ENCODE results near the gene CMTR1.
"Not testable (repeated sequence)": the region's sequence is repeated elsewhere in the genome, so short reads cannot be mapped to it uniquely, and the experiment has no call there.

The CMTR1 gene

DNA sequence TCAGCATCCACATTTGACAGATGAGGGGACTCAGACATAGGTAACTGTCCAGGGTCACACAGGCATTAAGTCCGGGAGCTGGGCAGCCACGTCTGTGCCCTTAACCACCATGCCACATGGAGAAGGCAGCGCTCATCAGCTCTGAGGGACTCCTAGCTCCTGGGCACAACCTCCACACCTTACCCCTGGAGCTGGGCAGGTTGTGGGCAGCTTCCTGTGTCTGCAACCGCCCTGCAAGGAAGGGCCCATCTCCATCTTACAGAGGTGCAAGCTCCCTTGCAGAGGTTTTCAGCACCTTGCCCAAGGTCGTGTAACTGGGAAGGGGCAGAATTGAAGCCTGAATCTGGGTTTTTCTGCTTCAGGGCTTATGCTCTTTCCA is 58.8 kb downstream of the CMTR1 start:
- DNase-seq (ENCODE audit: low read depth): no peak

DNA sequence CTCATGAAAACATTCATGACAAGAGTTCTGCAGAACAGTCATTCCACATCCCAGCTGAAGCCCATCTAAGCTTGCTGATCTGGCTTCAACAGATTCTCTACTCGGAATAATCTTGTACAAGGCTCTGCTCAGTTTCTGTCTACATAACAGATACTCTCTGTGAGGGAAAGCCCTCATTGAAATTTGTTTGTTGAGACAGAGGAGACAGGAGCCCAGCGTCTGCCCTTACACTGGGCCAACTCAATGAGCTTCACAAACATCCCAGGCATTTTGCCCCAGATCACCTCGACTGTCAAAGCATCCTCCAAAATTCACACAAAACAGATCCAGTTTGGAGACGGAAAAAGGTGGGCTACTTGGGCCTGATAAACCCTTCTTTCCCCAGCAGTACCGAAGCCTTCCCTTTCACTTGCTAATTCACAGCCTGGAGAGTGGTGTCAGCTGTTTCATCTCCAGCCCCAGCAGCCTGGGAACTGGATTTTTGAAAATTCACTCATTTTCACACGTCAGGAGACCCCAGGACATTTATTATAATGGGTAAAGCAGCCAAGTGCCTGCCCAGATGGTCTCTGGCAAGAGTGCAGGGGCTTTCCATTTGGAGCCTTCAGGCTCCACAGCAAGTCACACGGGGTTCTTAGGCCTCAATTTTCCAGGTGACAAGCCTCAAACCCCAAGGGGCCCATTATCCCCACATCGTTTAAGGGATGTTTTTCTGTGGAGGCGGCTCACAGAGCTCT is 59.4 kb downstream of the CMTR1 start:
- no peak for DNase-seq (ENCODE audit: low read depth)

DNA sequence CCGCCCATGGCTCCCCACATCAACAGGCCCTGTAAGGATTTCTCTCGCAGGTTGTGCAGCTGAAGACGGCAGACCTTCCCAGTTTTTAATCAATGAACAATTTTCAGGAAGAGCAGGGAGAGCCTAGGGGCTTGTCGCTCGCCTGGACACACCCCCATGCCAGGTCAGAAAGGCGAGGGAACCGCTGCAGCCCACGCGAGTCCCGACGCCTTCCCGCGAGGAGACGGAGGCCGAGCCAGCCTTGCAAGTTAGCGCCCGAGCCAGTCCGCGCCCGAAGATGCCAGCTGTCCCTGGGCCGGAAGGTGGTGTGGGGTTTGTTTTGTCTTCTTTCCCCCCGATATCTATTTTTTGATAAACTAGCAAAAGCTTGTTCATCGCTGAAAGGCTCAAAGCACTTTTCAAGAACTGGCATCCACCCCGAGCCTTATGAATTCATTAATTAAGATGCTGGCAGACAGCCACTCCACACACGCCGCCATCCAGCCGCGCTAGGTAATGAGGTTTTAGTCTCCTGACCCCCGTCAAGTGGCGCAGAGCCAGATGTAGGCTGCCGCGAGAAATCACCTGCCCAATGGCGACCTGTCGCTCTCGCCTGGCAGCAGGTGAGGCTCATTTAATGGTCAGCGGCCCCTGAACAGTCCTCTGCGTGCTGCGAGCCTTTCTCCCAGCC is 60.1 kb downstream of the CMTR1 start:
- no peak for DNase-seq (ENCODE audit: low read depth)

DNA sequence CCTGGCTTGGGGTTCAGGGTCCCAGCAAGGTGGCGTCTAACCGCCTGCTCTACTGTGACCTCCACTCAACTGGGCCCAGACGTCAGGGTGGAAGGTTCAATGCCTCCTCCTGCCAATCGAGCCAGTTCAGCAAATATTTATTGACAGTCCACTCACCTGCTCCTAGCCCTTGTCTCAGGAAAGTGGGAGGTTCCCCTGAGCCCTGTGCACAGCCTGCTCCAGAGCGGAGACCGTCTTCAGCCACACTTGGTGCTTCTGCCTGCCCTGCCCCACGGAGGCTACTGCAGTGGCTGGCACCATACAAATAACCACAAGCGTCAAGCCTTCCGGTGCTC is 60.6 kb downstream of the CMTR1 start:
- DNase-seq (ENCODE audit: low read depth): no peak

DNA sequence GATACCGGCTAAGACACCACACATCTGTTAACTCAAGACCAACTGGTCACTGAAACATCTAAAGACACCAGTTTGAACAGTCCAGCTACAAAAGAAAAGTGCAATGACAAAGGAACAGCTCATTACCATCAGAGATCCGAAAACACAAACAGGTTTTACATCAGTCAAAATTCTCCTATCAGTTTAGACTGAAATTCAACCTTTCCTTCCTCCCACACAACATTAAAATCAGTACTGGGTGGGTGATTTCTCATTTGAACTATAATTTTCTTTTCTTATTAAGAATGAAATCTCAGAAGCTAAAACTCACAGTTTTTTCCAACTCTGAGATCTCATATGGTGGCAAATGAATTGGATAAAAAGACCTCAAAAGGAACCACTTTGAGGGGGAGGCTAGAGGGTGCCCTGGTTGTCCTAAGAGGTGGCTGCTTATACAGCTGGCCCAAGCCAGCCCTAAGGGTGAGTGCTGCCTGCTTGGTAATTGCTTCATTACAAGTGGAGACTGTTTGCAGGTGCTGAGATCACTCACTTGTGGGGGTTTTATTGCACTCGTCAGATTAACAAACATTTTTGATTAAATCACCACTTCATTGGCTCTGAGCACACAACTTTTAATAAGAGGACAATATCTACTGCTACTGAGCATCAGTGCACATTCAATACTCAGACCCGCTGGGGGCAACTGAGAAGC is 62.4 kb downstream of the CMTR1 start:
- DNase-seq (ENCODE audit: low read depth): no peak

DNA sequence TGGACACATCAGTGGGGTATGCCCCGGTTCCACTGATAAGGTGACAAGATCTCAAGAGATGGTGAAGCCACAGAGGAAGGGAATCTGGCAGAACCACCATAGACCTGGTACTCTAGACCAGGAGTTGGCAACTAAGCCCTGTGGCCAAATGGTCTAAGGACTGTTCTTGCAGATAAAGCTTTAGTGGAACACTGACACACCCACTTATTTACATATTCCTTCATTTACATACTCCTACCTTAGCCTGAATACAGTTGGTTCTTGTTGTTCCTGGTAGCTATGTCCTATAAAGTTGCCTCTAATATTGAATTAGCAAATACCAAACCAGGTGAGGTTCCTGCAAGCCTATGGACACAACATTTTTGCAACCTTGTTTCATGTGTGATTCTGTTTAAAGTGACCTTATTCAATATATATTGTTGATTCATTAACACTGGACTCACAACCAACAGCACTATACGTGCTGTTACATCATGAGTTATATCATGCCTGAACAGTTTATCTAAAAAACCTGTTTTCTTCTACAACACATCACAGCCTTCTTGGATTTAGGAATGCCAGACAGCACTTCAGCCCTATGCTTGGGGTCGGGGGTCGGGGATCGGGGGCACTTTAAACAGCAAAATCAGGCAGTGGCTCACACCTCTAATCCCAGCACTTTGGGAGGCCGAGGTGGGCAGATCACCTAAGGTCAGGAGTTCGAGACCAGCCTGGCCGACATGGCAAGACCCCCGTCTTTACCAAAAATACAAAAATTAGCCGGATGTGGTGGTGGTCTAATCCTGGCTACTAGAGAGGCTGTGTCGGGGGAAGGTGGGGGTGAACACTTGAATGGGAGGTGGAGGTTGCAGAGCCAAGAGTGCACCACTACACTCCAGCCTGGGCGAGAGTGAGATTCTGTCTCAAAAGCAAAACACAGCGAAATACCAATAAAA is 64.2 kb downstream of the CMTR1 start:
- no peak for DNase-seq (ENCODE audit: low read depth)

DNA sequence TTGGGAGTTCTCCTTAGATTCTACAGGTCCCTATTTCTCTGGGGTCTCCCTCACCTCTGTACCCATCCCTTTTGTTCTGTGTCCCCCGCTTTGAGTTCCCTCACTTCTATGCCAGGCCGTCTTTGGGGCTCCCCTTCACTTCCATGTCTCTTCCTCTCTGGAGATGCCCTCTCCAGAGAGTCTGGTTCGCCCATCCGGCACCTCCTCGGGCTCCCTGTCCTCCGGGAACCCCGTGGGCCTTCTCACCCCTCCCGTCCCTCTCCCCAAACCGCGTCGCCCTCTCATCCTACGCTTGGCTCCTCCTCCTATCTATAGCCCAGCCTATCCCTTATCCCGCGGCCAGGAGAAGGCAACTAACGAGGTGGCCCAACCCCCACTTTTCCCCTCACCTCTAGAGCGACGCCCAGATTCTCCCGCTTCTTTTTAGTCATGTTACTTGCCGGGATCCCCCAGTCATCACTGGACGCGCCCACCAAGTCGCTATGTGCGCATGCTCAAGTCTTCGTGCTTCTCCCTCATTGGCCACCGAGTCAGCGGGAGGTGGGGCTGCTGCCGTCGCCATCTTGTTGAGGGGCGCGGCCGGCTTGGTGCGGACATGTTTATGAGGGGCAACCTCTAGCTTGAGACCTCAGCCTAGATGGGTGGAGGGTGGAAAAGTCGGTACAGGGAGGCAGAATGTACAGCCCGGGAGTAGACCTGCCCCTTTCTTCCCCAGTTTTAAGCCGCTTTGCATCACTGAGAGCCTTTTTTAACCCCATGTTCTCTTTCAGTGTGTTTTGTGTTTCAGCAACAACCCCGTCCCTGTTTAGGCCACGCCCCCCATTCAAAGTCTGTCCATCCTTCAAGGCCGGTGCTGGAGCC is 66.6 kb downstream of the CMTR1 start, which contains the start of gene CCDC167:
Gene CCDC167, minus strand, starts transcription at position 461 of the 861 bp plus-strand sequence. Its CDS starts 30 bp downstream, at position 431.
- DNase-seq (ENCODE audit: low read depth): peak; percentile 89

DNA sequence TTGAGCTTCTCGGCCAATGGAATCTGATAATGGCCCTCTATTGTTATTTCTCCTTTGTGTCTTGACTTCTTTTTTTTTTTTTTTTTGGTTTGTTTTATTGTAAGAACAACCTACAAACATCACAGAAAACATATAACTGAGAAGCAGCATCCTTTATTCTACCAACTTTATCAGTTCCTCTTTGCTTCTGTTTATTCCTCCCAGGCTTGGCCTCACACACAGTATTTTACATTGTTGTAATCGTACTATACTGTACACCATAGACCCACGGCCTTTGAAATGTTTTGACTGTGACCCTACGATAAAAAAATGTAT is 67.2 kb downstream of the CMTR1 start:
- DNase-seq (ENCODE audit: low read depth): no peak

DNA sequence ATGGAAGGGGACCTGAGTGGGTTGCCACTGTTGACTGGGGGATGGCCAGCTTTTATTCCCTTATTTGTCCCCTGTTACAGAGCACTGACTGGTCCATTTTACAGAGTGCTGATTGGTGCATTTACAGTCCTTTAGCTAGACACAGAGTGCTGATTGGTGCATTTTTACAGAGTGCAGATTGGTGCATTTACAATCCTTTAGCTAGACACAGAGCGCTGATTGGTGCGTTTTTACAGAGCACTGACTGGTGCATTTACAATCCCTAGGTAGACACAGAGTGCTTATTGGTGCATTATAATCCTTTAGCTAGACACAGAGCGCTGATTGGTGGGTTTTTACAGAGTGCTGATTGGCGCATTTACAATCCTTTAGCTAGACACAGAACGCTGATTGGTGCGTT is 67.9 kb downstream of the CMTR1 start:
- DNase-seq (ENCODE audit: low read depth): not testable (repeated sequence)

DNA sequence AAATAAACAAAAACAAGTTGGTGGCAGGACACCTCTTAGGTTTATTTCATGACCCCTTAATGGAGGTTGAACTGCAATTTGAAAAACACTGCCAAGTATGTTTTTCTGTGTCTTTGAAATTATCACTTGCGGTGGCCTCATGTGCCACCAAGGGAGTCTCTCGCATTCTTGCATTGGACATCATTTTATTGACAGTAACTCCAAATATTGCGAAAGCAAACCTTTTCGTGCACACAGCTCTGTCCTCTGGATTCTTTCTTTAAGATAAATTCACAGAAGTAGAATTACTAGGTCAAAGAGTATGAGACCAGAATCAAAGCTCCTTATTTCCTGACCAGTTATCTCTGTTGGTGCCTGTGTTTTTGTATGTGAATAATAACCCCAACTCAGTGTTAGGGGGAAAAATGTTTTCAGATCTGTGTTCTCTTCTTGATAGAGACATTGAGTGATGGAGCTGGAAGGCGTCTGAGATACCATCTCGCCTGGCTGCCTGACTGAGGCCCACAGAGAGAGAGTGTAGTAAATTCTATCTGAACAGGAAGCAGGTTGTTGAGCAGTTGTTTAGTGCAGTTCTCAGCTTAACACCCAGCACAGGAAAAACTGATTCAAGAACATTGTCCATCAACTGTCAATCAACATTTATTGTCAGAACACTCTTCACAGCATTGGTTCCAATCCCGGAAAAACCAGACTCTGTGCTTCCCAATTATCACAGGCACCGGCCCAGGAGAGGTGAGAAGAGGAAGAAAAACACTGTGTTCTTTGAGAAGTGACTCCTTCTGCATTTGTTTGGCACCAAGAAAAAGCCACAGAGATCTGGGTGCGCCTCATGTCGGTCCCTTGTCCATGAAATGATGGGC is 68.8 kb downstream of the CMTR1 start:
- no peak for DNase-seq (ENCODE audit: low read depth)

DNA sequence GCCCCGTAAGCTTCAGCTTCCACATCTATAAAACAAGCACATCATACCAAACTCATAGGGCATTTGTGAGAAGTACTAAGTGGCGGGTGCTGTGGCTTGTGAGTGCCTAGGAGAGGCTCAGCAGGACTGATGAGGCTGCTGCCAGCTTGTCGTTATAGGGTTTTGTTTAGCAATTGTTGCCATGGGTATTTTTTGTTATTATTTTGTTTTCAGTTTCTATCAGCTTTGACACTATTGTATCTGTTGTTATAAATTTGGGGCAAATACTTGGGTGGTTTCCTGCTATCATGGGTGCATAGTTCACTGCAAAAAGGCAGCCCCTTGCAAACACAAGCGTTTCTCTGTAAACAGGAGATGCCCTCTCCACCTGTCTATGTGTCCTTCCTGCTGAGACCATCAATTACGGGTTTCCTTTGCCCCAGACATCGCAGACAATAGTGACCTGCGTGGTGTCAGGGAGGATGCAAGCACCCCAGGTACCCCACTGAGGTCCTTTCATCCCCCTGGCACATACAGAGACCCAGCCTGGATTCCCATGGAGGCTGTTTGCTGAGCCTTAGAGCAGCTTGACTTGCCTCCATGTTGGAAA is 69.8 kb downstream of the CMTR1 start:
- no peak for DNase-seq (ENCODE audit: low read depth)

DNA sequence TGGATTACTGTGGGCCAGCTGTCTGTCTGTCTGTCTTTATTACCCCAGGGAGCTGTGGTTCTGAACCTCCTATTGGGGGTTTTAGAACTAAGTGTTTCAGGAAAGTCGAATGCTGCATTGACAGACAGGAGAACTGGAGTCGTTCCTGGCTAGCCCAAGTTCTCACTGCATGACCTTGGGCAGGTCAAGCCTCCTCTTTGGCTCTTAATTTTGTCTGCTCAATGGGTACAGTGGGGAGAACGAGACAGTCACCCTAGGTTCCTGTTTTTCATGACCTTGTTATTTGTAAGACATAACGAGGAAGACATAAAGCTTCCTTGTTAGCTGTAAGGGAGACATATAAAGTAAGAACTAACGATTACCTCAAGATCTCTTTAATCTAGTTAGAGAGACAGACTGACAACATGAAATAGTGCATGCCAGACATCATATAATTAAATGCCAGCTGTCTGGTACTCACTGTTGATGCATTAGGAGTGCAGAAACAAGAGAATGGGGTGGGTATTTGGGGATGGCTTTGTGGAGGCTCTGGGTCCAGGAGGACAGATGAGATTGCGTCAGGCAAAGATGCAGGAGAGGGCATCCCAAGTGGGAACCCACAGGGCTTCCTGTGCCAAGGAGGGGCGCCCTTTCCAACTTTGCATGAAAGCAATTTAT is 70.4 kb downstream of the CMTR1 start:
- DNase-seq (ENCODE audit: low read depth): no peak

DNA sequence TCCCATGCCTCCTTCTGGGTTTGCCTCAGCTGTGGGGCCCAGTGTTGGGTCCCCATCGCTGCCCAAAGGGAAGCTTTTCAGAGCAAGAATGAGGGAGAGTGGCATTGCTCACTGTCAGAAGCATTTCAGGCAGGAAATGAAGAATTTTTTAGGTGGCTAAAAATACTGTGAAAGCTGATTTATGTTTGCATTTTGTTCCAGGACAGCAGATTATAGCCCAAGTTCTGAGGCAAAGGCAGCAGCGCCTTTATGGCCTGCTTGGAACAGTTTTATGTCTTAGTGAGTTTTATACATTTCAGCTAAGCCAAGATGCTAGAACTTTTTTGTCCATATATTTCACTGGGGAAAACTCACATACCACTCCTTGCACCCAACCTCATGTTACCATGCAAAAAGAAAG is 71.0 kb downstream of the CMTR1 start:
- no peak for DNase-seq (ENCODE audit: low read depth)

DNA sequence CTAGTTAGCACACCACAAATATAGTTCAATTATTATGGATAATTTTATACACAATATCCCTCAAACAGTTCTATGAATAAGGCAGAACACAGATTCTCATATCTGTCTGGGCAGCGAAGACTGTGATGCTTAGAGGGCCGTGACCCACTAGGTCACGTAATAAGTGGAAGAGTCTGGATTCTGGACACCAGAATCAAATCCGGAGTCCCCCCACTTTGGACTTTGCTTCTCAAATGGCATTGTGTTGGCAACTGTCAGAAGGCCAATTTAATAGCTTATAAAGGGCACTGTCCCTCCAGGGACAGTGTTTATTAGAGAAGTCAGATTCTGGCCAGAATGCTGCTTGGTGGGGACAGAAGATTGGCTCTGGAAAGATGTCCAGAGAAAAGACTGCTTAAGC is 73.5 kb downstream of the CMTR1 start:
- DNase-seq (ENCODE audit: low read depth): no peak

DNA sequence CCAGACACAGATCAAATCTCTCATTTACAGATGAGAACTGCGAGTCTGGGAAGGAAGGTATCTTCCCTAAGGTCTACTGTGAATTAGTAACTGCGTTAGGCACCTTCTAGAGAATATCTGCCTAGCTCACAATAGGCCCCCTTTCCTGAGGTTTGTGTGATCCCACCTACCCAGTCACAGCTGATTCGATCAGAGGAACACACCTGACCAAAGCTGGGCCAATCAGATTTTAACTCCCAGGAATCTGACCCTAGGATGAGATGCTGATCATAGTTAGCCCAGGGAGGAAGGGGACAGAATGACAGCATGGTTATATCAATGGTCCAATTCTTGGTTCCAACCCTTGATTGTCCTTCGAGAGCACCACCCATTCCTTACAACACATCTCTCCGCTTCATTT is 74.1 kb downstream of the CMTR1 start:
- no peak for DNase-seq (ENCODE audit: low read depth)

DNA sequence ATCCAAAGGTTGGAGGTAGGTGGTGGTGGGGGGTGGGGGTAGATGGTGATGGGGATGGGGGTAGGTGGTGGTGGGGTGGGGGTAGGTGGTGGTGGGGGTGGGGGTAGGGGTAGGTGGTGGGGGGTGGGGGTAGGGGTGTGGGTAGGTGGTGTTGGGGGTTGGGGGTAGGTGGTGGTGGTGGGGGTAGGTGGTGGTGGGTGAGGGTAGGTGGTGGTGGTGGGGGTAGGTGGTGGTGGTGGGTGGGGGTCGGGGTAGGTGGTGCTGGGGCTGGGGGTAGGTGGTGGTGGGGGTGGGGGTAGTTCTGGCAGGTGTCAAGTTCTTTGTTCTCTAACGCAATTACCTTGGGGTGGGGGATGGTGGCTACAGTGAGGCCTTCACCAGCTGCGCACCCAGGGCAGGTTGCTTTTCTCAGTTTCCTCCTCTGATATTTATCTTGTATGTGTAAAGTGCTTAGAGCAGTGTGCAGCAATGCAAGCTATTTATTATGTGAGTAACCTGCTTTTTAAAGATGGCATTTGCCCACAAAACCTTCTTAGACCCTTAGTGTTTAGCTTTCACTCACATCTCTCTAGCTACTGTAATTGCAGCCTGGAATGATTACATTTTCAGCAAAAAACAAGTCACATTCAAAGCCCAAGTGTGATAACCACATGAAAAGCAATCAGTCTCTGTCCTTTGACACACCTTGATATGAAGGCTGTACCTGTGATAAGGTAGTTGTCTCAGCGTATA is 74.8 kb downstream of the CMTR1 start:
- DNase-seq (ENCODE audit: low read depth): no peak

DNA sequence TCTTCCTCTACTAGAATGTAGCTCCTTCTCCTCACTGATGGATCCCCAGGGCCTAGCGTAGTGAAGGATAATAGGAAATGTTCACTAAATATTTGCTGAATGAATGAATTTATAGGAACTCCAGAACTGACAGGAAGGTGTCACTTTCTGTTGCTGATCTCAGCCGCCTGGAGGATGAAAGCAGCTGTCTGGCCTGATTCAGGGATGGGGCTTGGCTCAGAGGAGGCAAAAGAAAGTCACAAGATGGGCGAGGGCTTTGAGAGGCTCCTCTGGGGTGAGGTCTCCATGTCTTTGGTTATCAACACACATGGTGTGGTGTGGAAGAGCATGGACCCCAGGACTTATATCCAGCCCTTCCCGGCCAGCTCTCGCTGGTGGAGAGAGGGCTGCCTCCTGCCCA is 78.2 kb downstream of the CMTR1 start:
- no peak for DNase-seq (ENCODE audit: low read depth)

DNA sequence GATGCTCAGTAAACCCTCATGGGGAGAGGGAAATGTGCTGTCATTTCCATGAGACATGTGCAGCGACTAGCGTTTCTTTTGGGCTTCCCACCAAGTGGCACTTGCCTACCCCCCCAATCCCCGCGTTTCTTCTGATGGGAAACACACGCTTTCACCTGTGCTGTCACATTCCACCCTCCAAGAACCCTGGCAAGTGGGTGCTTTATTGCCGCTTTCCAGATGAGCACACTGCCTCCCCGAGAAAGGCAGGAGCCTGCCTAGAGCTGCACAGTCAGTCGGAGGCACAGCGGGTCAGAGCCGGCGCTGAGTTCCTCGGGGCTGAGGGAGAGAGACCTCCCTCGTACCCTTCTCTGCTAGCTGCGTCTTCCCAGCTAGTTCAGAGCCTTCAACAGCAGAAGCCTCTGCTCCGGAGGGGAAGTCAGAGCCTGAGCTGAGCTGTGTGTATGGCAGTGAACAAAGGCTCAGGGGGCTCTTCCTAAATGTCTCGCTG is 78.9 kb downstream of the CMTR1 start:
- no peak for DNase-seq (ENCODE audit: low read depth)
